Ammon's horn (tissue), 1 donor: ENCODE data around the gene LOXL3.

Source experiments
- DNase-seq: peaks from one replicate; pipeline ENCODE4 v3.0.0-alpha.2; 2016; ENCODE audit warnings: low spot score

Gene LOXL3

GRCh38 chr2:74528600-74529356 lies 25.0 kb downstream of the LOXL3 start:
- no peak for DNase-seq

- DNase-seq: no peak
Observed at GRCh38 chr2:74527741-74528140, 26.0 kb downstream of the LOXL3 start.

GRCh38 chr2:74526649-74527230 lies 27.0 kb downstream of the LOXL3 start:
- no peak for DNase-seq

GRCh38 chr2:74525717-74526648 lies 27.8 kb downstream of the LOXL3 start, which contains the start of gene DQX1:
Gene DQX1, minus strand, starts transcription at chr2:74526231. Its CDS starts 502 bp downstream, at chr2:74525729.
- DNase-seq: peak; percentile 39

- DNase-seq: no peak
Observed at GRCh38 chr2:74524955-74525716, 28.6 kb downstream of the LOXL3 start.

GRCh38 chr2:74524005-74524404 lies 29.7 kb downstream of the LOXL3 start:
- DNase-seq: no peak

GRCh38 chr2:74522516-74522915 lies 31.2 kb downstream of the LOXL3 start:
- DNase-seq: no peak

- no peak for DNase-seq
Observed at GRCh38 chr2:74516650-74517049, 37.1 kb downstream of the LOXL3 start.

GRCh38 chr2:74515981-74516633 lies 37.6 kb downstream of the LOXL3 start:
- peak; percentile 29 for DNase-seq

- DNase-seq: no peak
Observed at GRCh38 chr2:74515271-74515980, 38.3 kb downstream of the LOXL3 start.

GRCh38 chr2:74514368-74515270 lies 39.1 kb downstream of the LOXL3 start, which contains the start of gene TLX2:
Gene TLX2, plus strand, starts transcription at chr2:74514450. Its CDS starts 357 bp downstream, at chr2:74514807.
- DNase-seq: no peak

- no peak for DNase-seq
Observed at GRCh38 chr2:74513605-74514367, 40.0 kb downstream of the LOXL3 start.

GRCh38 chr2:74512744-74513604 lies 40.8 kb downstream of the LOXL3 start:
- no peak for DNase-seq

- DNase-seq: no peak
Observed at GRCh38 chr2:74511104-74511989, 42.4 kb downstream of the LOXL3 start.

GRCh38 chr2:74510272-74510671 lies 43.5 kb downstream of the LOXL3 start:
- no peak for DNase-seq

GRCh38 chr2:74507926-74508520 lies 45.7 kb downstream of the LOXL3 start:
- peak; percentile 59 for DNase-seq
